ENCODE results near the gene KRTAP4-9.
"Not testable (repeated sequence)": the region's sequence is repeated elsewhere in the genome, so short reads cannot be mapped to it uniquely, and the experiment has no call there.

Gene KRTAP4-9

DNA sequence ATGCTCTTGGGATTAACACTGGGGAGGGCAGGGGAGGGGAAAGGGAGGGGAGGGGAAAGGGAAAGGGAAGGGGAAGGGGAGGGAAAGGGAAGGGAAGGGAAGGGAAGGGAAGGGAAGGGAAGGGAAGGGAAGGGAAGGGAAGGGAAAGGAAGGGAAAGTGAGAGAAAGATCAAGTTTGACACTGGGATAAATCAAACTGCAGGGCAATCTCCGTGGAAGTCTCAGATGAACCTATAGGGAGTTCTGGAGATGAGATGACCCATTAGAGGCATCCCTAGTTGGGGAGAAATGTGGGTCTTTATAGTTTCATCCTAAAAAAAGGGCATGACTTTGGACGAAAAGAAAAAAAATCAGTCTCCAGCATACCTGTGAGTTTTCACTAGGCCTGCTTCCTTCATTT lies 16.6 kb downstream of the KRTAP4-9 start:
- TF ChIP-seq MYC (IDR thresholded peaks at IDR 0.05; ENCODE audit: low read depth, low read length) (no peak), POLR2A (IDR thresholded peaks at IDR 0.05; ENCODE audit: extremely low read depth, insufficient read length) (no peak)
- TF ChIP-seq, protein P1, sequence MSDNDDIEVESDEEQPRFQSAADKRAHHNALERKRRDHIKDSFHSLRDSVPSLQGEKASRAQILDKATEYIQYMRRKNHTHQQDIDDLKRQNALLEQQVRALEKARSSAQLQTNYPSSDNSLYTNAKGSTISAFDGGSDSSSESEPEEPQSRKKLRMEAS (IDR thresholded peaks at IDR 0.05; ENCODE audit: low read depth, low read length) = no peak
- TF ChIP-seq, protein P2, sequence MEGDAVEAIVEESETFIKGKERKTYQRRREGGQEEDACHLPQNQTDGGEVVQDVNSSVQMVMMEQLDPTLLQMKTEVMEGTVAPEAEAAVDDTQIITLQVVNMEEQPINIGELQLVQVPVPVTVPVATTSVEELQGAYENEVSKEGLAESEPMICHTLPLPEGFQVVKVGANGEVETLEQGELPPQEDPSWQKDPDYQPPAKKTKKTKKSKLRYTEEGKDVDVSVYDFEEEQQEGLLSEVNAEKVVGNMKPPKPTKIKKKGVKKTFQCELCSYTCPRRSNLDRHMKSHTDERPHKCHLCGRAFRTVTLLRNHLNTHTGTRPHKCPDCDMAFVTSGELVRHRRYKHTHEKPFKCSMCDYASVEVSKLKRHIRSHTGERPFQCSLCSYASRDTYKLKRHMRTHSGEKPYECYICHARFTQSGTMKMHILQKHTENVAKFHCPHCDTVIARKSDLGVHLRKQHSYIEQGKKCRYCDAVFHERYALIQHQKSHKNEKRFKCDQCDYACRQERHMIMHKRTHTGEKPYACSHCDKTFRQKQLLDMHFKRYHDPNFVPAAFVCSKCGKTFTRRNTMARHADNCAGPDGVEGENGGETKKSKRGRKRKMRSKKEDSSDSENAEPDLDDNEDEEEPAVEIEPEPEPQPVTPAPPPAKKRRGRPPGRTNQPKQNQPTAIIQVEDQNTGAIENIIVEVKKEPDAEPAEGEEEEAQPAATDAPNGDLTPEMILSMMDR (IDR thresholded peaks at IDR 0.05; ENCODE audit: low read depth, low read length) = no peak
- no peak for DNase-seq (ENCODE audit: low read depth)

DNA sequence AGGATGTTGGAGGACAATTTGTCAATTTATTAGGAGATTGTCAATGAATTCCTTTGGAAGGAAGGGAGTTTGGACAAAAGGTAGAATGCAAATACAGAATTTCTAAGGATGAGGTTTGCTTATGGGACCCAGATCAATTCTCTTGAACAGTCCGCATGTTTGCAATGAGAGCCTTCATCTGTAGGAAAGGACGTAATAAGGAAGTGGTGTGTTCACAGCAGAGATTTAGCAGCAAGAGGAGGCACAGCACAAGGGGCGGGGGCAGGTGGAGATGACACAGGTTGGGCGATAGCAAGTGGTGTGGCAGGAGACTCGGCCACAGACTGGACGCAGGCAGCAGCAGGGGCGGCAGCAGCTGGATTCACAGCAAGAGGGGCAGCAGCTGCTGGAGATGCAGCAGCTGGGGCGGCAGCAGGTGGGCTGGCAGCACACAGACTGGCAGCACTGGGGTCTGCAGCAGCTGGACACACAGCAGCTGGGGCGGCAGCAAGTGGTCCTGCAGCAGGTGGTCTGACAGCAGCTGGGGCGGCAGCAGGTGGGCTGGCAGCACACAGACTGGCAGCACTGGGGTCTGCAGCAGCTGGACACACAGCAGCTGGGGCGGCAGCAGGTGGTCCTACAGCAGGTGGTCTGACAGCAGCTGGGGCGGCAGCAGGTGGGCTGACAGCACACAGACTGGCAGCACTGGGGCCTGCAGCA lies 18.3 kb downstream of the KRTAP4-9 start:
- not testable (repeated sequence) for H3K4me3 ChIP-seq (ENCODE audit: low read depth, low read length)

More for the DNA sequence above, 16.6 kb downstream of the KRTAP4-9 start:
- H3K4me3 ChIP-seq (ENCODE audit: low read depth, low read length) = no peak overlapping the region

DNA sequence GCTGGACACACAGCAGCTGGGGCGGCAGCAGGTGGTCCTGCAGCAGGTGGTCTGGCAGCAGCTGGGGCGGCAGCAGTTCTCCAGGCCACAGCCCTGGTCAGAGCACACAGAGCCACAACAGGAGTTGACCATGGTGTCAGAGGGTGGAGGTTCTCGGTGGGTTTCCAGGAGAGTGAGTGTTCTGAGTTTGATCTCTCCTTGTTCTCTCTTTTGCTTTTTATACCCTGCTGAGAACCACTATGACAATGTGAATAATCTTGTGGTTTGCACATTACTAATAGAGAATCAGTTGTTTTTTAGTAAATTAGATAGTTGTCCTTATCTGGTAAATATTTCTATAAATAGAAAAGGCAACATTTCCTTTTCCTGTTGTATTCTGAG lies 18.8 kb downstream of the KRTAP4-9 start, which contains the start of gene KRTAP4-12:
TSS of gene KRTAP4-12 (minus strand) at position 192 of the 381 bp plus-strand sequence. CDS start at position 132, 60 bp downstream.
- H3K4me3 ChIP-seq (ENCODE audit: low read depth, low read length); DNase-seq (ENCODE audit: low read depth): not testable (repeated sequence)

More for the DNA sequence above, 18.3 kb downstream of the KRTAP4-9 start:
- not testable (repeated sequence) for DNase-seq (ENCODE audit: low read depth)

DNA sequence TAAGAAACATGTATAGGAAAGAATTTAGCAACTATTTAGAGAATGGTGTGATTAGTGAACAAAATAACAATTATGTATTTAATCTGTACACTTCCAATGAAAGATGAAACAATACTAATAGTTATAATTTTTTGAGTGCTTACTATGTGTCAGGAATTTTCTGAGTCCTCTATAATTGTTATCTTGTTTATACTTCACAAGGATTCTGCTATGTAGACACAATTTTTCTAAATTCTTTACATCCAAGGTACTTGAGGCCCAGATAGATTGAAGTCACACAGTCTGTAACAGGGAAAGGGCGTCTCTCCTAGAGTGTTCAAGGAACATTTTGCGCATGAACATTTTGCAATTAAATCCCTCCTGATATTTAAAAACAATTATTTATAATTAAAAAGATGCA lies 19.9 kb downstream of the KRTAP4-9 start:
- no peak for DNase-seq (ENCODE audit: low read depth)
- no peak overlapping the region for H3K4me3 ChIP-seq (ENCODE audit: low read depth, low read length)
- TF ChIP-seq MYC (IDR thresholded peaks at IDR 0.05; ENCODE audit: low read depth, low read length) (no peak), POLR2A (IDR thresholded peaks at IDR 0.05; ENCODE audit: extremely low read depth, insufficient read length) (no peak)
- TF ChIP-seq, protein P2 (IDR thresholded peaks at IDR 0.05; ENCODE audit: low read depth, low read length) = no peak
- TF ChIP-seq, protein P1 (IDR thresholded peaks at IDR 0.05; ENCODE audit: low read depth, low read length) = no peak

DNA sequence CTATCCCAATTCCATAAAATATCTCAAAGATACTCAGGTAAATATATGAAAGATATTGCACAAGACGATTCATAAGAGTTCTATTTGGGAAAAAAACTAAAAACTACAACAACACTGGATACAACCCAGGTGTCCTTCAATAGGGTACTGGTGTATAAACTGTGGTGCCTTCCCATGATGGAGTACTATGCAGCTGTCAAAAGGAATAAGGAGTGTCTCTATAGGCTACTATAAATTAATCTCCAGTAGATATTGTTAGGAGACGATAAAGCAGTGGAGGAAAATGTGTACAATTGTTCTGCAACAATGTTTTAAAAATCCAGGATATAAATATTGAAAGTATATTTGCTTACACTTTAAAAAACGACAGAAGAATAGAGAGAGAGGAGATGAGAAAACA lies 21.2 kb downstream of the KRTAP4-9 start:
- no peak for DNase-seq (ENCODE audit: low read depth)
- H3K4me3 ChIP-seq (ENCODE audit: low read depth, low read length) = no peak overlapping the region
- TF ChIP-seq, protein P2 (IDR thresholded peaks at IDR 0.05; ENCODE audit: low read depth, low read length) = no peak
- no peak for TF ChIP-seq POLR2A (IDR thresholded peaks at IDR 0.05; ENCODE audit: extremely low read depth, insufficient read length)
- no peak for TF ChIP-seq MYC (IDR thresholded peaks at IDR 0.05; ENCODE audit: low read depth, low read length)
- TF ChIP-seq, protein P1 (IDR thresholded peaks at IDR 0.05; ENCODE audit: low read depth, low read length) = no peak

DNA sequence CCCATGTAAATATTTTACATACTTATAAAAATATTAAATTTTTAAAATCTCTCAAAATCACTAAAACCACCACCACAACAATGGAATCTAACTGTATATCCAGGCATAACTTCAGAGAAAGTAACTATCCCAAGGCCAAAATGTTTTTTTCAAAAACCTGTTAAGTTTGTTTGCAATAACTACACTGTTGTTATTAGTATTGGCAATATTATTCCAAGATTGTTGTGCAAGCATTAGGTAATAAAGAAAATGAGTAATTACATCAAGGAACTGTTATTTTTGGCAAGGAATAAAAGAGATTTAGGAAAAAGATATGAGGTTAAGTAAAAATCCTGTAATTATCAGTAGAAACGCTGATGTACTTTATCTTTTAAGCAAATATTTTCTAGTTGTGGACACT lies 22.2 kb downstream of the KRTAP4-9 start:
- TF ChIP-seq, protein P1 (IDR thresholded peaks at IDR 0.05; ENCODE audit: low read depth, low read length) = no peak
- TF ChIP-seq, protein P2 (IDR thresholded peaks at IDR 0.05; ENCODE audit: low read depth, low read length) = no peak
- TF ChIP-seq POLR2A (IDR thresholded peaks at IDR 0.05; ENCODE audit: extremely low read depth, insufficient read length) (no peak), MYC (IDR thresholded peaks at IDR 0.05; ENCODE audit: low read depth, low read length) (no peak)
- no peak overlapping the region for H3K4me3 ChIP-seq (ENCODE audit: low read depth, low read length)
- DNase-seq (ENCODE audit: low read depth) = no peak

DNA sequence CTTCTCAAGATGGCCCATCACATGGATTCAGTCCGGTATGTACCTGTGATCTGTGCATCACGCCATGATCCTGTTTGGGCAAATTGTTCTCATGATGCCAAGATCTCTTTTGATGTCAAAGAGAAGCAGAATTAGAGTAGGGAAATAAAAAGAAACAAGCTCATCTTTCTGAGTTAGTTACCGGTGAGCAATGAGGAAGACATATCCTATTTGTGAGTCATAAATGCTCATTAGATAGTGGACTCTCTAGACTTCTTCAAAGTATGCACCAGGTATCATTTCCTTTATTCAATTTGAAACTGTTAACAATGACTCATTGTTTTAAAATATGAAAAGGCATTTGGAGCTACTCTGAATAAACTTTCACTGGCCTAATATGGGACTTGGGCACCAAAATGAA lies 26.8 kb downstream of the KRTAP4-9 start:
- no peak for DNase-seq (ENCODE audit: low read depth)
- TF ChIP-seq, protein P2 (IDR thresholded peaks at IDR 0.05; ENCODE audit: low read depth, low read length) = no peak
- TF ChIP-seq, protein P1 (IDR thresholded peaks at IDR 0.05; ENCODE audit: low read depth, low read length) = no peak
- TF ChIP-seq MYC (IDR thresholded peaks at IDR 0.05; ENCODE audit: low read depth, low read length) (no peak), POLR2A (IDR thresholded peaks at IDR 0.05; ENCODE audit: extremely low read depth, insufficient read length) (no peak)
- no peak overlapping the region for H3K4me3 ChIP-seq (ENCODE audit: low read depth, low read length)

Data from NB4 (cell line).